ENCODE results near the gene PPIL4.

DNA sequence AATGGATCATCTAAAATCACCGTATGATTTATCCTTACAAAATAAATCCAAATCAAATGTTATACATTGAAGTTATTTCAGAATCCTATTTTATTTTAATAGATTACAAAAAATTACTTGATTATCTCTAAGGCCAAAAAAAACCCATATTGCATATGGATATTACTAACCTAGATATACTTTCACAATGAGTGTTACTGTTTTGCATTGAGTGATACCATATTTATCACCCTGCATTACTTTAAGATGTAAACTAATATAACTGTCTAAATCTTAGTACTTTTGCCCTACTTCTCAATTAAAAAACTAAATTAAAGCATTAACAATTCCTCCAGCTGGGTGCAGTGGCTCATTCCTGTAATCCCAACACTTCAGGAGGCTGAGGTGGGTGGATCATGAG, 11.1 kb downstream of the PPIL4 start:
- TF ChIP-seq, protein P1, sequence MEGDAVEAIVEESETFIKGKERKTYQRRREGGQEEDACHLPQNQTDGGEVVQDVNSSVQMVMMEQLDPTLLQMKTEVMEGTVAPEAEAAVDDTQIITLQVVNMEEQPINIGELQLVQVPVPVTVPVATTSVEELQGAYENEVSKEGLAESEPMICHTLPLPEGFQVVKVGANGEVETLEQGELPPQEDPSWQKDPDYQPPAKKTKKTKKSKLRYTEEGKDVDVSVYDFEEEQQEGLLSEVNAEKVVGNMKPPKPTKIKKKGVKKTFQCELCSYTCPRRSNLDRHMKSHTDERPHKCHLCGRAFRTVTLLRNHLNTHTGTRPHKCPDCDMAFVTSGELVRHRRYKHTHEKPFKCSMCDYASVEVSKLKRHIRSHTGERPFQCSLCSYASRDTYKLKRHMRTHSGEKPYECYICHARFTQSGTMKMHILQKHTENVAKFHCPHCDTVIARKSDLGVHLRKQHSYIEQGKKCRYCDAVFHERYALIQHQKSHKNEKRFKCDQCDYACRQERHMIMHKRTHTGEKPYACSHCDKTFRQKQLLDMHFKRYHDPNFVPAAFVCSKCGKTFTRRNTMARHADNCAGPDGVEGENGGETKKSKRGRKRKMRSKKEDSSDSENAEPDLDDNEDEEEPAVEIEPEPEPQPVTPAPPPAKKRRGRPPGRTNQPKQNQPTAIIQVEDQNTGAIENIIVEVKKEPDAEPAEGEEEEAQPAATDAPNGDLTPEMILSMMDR (IDR thresholded peaks at IDR 0.05) = no peak
- TF ChIP-seq POLR2A (IDR thresholded peaks at IDR 0.05) = no peak
